ENCODE measurements around the gene DIS3.

DNA sequence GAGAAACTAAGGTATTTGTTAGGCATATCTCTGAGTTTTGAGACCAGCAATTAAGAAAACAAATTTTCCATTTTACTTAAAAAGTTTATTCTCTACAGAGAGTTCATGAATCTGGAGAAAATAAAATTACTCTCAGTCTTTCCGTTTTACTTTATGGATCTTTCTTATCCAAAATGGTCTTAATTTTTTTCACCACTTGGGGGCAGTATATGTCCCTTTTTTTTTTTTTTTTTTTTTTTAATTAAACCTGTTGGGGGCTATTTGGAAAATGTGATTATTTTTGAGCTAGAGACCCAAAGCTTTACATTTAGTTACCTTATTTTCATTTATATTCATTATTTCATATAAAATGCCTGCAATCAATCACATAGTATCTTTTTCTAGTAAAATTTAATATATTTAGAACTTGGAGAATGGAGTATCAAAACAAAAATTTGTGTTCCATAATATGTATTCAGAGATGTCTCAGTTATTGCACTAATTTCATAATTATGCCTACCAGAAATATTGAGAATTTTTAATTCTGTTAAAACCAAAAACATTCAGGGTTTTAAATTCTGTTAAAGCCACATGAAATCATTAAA lies 27.3 kb upstream of the DIS3 start:
- TF ChIP-seq CTCF (conservative IDR thresholded peaks at IDR 0.05; ENCODE audit: low read depth, low read length), result peak; percentile 73
- no peak for TF ChIP-seq EZH2 (IDR thresholded peaks at IDR 0.05; ENCODE audit: borderline replicate concordance, low read depth, low read length, poor library complexity, severe bottlenecking)

Data from A673 (cell line).